Inflammatory macrophage treated with lipopolysaccharide for 1 hour (primary cell): ENCODE data around the gene NPVF.

Experiments used
- DNase-seq, 2 donors: peaks; one replicate each; pipeline ENCODE4 v3.0.0-alpha.2; 2020 to 2022

Gene NPVF

DNA sequence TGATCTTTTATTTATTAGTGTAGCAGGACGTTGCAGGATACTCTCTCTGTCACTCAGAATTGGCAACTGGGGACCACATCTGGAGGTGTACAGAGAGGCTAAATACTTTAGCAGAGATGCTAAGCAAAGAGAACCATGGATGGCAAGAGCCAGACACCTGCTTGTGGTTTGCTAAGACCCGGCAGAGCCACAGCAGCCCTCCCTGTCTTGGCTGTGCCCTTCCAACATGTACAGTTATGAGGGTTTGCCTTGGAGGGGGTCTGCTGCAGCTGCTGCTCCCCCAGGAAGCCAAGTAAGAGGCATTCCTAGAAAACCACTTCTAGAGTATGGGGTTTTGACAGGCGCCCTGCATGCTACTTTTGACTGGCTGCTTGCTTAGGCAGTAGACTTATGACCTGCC, 5.1 kb downstream of the NPVF start:
- no peak for DNase-seq

DNA sequence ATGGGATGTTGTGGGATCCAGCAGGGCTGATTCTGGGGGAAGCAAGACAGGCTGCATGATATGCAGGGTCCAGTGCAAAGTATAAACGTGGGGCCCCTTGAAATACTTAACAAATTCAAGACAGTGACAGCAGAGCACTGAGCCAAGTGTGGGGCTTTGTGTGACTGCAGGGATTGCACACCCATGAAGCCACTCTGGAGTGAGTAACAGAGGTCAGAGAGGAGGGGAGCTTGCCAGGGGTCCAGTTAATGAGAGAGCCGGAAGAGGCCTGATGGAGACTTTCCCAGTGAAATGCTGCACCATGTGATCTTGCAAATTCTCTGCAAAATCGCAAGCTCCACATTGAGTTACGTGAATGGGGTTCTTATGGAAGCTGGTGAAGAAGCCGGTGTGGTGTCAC, 5.6 kb downstream of the NPVF start:
- no peak for DNase-seq

DNA sequence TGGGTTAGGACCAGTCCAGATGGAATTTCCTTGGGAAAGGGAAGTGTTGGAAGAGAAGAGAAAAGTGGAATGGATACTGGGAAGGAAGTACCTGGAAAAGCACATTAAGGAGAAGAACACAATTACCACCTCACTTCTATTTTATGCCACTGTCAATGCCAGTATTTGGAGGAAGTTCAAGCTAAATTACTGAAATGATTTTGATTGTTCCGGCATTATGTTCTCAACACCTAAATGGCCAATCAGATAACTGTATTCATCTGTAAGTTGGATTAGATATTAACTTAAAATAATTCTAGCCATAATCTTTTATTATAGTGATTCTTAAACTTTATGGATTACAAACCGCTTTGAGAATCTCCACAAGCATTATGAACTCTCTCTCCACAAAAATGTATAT, 7.3 kb downstream of the NPVF start:
- DNase-seq = no peak

DNA sequence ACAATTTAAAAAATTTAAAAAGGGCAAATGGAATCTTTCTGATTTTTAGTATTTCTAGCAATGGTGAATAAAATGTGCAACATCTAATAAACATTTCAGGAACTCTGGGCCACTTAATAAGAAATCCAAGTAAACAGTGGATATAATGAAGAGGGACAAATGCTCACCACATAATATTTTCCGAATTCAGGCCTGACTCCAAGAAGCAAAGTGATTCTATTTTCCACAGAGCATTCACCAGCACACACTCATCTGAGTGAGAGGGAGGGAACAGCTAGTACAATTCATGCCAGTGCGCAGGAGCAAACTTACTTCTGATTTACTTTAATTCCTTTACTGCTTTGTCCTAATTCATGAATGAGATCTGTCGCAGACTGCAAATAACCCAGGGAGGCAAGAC, 10.1 kb downstream of the NPVF start:
- DNase-seq = no peak

DNA sequence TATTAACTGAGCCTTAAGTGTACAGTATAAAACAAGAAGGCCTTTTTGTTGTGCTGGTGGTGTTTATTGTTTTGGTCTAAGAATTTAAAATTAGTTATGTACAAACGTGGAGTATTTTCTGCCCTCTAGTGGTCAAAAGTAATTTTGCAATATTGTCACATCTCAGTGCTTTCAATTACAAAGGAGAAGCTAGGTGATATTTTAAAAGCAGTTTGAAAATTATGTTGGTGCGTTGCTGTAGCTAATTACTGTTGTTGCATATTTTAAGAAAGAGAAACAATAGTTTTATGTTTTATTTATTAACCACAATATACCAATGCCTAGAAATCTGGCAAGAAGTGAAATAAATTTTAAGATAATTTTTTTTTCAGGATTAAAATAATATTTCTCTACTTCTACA, 11.4 kb downstream of the NPVF start:
- peak; percentile 23 to 87 for DNase-seq

DNA sequence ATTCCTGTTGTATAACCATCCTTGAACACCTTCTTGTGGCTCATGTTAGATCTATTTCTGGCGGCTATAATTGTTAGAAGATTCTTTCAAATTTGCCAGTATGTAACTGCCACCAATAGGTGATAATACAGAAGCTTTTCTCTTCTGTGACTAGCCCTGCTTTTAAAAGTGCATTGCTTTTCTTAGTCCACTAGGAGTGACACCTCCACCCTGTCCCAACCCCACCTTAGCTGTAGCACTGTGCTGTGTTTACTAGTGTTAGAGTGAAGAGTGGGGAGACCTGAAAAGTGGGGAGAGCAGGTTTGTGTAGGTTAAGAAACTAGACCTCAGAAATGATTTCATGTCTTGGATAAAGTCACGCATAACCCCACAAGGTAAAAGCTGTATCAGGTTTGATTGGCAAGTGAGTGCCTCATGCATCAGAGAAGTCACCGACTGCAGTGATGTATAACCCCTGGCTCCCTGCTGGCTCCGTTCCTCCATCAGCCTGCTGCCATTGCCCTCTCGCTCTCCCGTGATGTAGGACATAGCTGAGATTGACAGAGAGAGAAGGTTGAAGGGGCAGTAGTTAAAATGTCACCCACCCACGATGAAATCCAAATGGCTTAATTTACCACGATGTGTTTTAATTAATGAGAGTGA, 12.5 kb downstream of the NPVF start:
- no peak for DNase-seq

DNA sequence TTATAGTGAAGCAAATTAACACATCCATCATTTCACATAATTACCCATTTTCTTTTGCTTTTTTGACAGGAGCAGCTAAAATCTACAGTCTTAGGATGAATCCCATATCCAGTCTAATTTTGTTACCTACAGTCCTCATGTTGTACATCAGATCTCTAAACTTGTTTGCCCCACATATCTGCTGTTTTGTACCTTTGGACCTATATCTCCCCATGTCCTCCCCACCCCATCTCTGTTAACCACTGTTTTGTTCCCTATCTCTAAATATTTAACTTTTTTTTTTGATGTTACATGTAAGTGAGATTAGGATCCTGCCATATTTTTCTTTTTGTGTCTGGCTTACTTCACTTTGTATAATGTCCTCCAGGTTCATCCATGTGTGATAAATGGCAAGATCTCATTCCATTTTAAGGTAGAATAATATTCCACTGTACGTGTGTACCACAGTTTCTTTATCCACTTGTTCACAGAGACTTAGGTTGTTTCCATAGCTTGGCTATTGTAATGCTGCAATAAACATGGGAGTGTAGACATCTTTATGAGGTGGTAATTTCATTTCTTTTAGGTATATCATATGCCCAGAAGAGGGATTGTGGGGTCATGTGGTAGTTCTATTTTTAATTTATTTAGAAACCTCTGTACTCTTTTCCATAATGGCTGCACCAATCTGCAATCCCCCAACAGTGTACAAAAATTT, 19.6 kb downstream of the NPVF start:
- no peak for DNase-seq

DNA sequence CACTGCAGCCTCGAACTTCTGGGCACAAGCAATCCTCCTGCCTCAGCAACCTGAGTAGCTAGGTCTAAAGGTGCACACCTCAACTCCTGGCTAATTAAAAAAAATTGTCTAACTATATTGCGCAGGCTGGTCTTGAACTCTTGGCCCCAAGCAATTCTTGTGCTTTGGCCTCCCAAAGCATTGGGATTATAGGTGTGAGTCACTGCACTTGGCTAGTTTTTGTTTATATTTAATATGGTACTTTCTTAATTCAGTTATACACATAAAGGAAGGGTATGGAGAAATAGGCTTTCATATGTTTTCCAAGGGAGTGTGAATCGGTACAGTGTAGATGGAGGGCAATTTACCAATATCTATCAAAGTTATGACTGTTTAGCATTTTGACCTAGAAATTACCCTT, 20.4 kb downstream of the NPVF start:
- DNase-seq = no peak

DNA sequence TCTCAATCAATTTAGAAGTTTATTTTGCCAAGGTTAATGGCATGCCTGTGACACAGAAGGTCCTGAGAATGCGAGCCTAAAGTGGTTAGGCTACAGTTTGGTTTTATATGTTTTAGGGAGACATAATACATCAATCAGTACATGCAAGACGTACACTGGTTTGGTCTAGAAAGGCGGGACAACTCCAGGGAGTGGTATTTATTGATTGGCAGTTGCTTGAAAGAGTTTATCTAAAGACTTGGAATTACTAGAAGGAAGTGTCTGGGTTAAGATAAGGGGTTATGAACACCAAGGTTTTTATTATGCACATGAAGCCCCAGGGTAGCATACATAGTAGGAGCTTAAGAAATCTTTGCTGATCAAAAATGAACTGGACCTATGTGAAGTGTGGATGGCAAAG, 21.5 kb downstream of the NPVF start:
- no peak for DNase-seq

DNA sequence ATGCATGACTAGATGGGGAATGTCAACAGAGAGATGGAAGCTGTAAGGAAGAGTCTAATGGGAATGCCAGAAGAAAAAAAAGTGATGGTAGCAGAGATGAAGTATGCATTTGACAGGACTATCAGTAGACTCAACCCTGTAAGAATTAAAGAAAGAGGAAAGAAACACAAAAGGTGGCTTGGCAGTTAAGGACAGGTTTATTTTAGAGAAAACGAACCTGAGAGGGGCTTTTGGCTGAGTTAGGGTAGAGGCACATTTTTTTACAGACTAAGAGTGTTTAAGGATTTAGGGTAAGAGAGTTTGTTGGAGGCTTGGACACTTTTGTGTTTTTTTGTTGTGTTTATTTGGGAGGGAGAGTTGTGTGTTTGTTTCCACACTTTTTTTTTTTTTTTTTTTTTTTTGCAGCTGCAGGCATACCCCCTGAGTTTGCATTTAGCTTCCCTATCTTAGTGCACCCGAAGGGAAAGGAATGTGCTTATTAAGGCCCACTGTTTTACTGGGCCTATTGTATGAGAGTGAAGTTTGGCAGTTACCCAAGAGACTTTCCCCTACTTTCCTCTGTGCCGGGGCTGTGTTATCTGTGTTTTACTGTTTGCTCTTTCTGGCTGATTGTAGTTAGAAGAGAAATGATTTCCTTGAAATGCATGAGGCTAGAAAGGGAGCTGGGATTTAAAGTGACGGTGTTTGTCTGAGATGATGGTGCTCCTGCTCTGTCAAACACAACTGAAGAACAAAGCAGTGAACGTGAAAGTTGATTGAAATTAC, 32.0 kb downstream of the NPVF start:
- DNase-seq = no peak

DNA sequence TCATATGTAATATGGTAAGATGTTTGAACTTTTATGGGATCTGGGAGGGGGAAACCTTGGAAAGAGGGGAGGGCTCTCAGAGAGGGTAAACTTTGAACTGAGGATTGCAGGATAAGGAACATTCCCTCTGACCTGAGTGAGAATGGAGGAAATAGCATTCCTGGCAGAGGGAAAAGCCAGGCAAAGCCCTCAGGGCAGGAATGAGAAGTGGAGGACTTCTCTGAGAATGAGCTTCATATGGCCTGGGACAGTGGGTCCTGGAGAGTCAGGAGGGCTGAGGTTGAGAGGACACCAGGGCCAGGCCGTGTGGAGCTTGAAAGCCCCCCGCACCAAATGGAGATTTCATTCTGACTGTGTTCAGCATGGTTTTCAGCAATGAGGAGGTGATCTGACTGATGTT, 34.2 kb downstream of the NPVF start:
- DNase-seq = no peak

DNA sequence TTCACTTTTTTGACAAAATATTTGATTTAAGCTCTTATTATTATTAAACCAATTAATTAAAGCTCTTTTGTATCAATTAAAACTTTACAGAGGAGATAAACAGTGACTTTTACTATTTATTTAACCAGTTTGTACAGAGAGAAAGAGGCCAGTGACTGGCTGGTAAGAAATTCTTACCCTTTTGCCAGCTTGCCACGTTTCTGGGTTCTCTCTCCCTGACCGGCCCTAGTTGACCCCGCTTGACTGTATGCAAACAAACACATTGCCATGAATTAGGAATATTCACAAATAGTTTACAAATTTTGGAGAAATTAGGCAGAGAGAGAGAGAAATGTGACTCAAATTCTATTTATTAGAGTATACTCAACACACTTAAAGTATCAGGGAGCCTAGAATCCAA, 36.2 kb downstream of the NPVF start:
- no peak for DNase-seq

DNA sequence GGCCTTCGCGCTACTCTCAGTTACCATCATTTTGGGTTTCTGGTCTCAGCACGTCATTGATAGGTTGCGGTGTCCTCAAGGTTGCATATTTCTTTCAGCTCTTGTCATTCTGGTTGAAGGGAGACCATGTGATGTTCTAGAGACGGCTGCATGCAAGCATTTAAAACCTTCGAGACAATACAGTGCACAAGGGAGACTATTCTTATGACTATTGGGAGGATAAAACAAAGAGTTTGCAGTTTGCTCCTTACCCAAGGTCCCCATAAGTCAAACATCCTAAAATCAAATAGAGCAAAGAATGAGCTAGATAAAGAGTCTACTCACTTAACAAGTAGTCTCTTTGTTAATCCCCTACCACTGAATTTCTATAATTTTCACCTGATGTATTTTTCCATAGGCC, 39.1 kb downstream of the NPVF start:
- no peak for DNase-seq

DNA sequence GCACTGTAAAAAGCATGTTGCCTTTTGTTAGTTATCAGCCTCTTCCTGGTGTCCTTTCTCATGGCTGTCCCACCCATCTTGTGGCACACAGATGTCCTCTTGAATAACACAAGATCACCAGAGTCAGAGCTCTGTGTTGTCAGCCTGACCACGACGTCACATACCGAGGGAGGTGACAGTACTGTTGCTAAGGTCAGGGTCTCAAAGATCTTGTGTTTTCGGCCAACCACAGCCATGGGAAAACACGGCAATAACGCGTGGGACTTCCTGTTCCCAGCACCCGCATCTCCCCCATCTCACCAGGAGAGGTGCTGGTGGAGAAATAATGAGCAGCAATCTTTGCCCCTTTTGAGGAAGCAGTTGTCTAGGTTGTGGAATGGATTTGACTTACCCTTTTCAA, 40.4 kb downstream of the NPVF start:
- peak in 1 of 2 donors; percentile 6 for DNase-seq

DNA sequence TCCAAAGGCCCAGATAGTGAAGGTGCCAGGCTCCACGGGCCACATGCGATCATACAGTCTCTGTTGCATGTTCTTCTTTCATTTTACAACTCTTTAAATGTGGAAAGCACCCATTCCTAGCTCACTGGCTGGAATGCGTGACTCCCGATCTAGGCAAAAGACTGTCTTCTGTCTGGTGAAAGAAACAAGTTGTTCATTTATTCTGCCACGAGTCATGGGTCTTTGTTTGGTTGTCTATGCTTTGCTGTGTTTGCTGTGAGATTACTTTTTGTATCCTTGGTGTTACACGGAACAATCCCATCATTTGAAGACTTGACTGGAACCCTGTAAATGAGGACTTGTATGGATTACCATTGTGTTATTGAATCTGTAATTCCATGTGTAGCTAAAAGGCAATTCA, 41.9 kb downstream of the NPVF start:
- no peak for DNase-seq

DNA sequence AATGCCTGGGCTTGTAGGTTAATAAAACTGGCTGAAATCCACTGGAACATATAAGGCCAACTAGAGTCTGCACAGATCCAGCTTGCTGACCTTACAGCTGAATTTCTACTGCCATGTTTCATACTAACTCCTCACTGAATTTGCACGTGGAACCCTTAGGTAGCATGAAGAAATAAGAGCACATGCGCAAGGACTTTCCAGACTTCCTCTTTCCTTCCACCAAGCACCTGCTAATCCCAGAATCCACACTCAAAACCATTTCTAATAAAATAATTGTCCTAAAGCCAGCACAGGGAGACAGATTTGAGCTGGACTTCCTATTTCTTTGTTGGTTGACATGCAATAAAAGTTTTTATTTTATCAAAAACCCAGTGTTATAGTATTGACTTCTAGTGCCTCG, 46.8 kb downstream of the NPVF start:
- DNase-seq = peak; percentile 7 to 31

DNA sequence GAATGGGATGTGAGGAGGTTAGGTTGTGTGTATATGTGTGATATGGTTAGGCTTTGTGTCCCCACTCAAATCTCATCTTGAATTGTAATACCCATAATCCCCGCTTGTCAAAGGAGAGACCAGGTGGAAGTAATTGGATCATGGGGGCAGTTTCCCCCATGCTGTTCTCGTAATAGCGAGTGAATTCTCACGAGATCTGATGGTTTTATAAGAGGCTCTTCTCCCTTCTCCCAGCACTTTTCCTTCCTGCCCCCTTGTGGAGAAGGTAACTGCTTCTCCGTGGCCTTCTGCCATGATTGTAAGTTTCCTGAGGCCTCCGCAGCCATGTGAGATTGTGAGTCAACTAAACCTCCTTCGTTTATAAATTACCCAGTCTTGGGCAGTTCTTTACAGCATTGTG, 47.3 kb downstream of the NPVF start:
- DNase-seq = no peak

DNA sequence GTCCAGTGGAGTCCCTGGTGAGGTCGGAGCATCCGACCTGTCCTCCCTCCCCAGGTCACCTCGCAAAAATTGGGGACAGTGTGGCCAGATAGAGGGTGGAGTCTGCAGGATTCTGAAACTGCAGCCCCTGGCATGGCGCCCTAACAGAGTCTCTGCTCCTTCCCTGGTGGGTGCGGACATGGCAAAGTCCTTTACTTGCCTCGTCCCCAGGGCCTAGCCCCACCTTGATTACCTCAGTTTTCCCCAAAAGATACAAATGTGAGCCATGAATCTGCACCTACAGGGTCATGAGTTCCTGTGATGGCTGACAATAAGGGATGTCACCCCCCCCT, 47.7 kb downstream of the NPVF start:
- no peak for DNase-seq

DNA sequence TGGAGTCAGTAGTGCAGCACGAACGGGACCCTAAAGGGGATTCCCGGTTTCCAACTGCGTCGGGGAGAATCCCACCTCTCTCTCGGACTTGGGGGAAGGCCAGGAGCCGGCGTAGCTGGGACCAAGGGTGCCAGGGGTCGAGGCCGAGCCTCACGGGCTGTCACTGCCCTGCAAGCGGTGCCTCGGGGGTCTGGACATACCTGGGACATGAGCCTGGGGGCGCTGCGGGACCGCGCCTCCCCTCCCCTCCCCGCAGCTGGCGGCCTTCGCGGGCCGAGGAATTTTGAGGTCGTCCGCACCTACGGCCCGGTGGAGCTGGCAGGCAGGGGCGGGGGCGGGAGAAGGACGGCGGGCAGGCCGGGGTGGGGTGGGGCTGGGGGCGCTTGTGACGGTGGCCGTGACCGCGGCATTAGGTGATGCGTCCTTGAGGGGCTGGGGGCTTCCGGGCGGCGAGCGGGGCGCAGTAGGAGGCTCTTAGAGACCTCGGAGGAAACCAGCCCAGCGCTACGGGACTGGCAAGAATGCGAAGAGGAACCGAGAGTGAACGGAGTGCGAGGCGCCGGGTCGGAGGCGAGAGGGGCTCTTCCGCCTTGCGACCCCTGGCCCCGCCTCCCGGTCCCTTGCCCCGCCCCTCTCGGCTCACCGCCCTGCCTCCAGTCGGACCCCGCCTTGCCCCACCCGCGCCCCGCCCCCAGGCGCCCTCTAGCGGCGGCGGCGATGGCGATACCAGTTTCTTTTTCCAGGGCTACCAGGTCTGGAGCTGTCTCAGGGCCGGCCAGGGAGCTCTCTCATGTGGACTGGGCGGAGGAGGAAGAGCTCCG, 48.3 kb downstream of the NPVF start:
- DNase-seq = peak; percentile 82 to 96

DNA sequence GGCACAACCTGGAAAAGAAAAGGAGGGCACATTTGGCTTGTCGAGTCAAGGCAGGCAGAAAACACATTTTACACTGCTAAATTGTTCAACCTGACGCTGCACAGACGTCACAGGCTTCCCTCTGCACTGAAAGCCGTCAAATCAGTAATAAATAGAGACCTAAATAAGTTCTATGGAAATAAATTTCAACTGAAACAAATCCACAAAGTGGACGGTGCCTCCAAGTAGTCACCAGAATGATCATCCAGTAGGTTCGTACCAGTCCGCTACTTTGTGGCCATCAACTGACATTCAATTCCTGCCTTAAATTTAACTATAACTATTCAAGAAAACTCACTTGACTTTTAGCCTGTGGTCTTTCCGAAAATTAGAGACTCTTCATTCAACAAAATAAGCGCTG, 49.0 kb downstream of the NPVF start:
- DNase-seq = no peak
